Kidney (tissue), 14 donors: ENCODE data around the gene BUB3. TPM values are rescaled to one million over a fixed set of nuclear protein-coding genes. Genes with fewer than 3 reads are reported as not detected.

Experiments used
- DNase-seq, 5 donors: peaks; one replicate each; pipeline ENCODE4 v3.0.0-alpha.2; 2013 to 2020
- FAIRE-seq: peaks from 2 replicates; lab custom pipeline; 2012; peaks lifted over from hg19 to GRCh38; lab: Jason Lieb, UNC
- H3K27ac ChIP-seq, 2 donors: one replicate each; pipeline ENCODE4 v1.7.0; 2013; ENCODE audit warnings: low read depth in 2 of 2, low read length in 2 of 2, inconsistent platforms in 1 of 2
- H3K27me3 ChIP-seq: one replicate; pipeline ENCODE4 v1.7.1; 2013; ENCODE audit warnings: low read length, inconsistent platforms; ENCODE audit not compliant: control insufficient read depth, insufficient read depth
- H3K36me3 ChIP-seq, 3 donors: one replicate each; pipeline versions ENCODE4 v1.7.0 to v1.7.1; 2013; ENCODE audit warnings: low read length in 3 of 3, control low read depth in 1 of 3, inconsistent platforms in 1 of 3; ENCODE audit not compliant: insufficient read depth in 3 of 3, control insufficient read depth in 2 of 3
- H3K4me1 ChIP-seq, 3 donors: one replicate each; pipeline versions ENCODE4 v1.7.0 to v1.7.1; 2013; ENCODE audit warnings: low read length in 3 of 3, inconsistent platforms in 1 of 3, low read depth in 1 of 3; ENCODE audit not compliant: control insufficient read depth in 2 of 3, insufficient read depth in 2 of 3
- H3K4me3 ChIP-seq, 3 donors: one replicate each; pipeline versions ENCODE4 v1.7.0 to v1.8.1; 2013; ENCODE audit warnings: low read length in 3 of 3, control low read depth in 1 of 3, inconsistent platforms in 1 of 3
- H3K9ac ChIP-seq, 3 donors: one replicate each; pipeline versions ENCODE4 v1.7.0 to v1.7.1; 2013; ENCODE audit warnings: low read length in 3 of 3, control low read depth in 1 of 3, inconsistent platforms in 1 of 3
- H3K9me3 ChIP-seq, 3 donors: one replicate each; pipeline versions ENCODE4 v1.7.0 to v1.7.1; 2013; ENCODE audit warnings: low read length in 3 of 3, control low read depth in 1 of 3, inconsistent platforms in 1 of 3; ENCODE audit not compliant: control insufficient read depth in 2 of 3, insufficient read depth in 1 of 3
- intact Hi-C: fragments of 100-400 bp; cut with DNase I; formaldehyde crosslinking; loops from one replicate; pipeline ENCODE4 v1.11.1; 2022
- polyA plus RNA-seq: library from polyadenylated mRNA; stranded (reverse); fragments of 350-450 nt; fragmentation: Illumina TruSeq; extraction: RNeasy Lipid Tissue Mini Kit (QIAGEN cat#74804); gene quantifications from one replicate; pipeline ENCODE4 v1.2.3, GENCODE V29; 2014; ENCODE audit warnings: low read depth, low replicate concordance; ENCODE audit not compliant: insufficient read depth
- total RNA-seq: library from RNA; stranded (reverse); fragmentation: NEBNext Ultra II Directional; extraction: Animal tissue kit (Norgen Biotek cat#: 25700); gene quantifications from one replicate; pipeline ENCODE4 v1.2.1, GENCODE V29; 2021
- TF ChIP-seq, protein P1 (sequence below): IDR thresholded peaks from 3 replicates; pipeline ENCODE4 v1.5.1; 2012; ENCODE audit warnings: mild to moderate bottlenecking, moderate library complexity, borderline replicate concordance; ENCODE audit not compliant: insufficient read depth; ENCODE audit errors: extremely low read depth
- donor health status: control.
- donor health status: control.
- donor health status: control.
- donor health status: control.
- donor health status: control.
- donor health status: DM: yes; HTN: yes; CAD: no.
- donor health status: Normal renal cell carcinoma (clear cell type).

The BUB3 gene
- total and polyA plus RNA-seq, 2 donors from 2014 or later = 49.0 to 60.8 TPM

- intact Hi-C loops = no loop called here
- H3K9me3 ChIP-seq = peaks cover 0 to 1% (median 0%) of the 10 kb centered on the region in 3 donors
- H3K36me3 ChIP-seq = no peaks in the 10 kb centered on the region
- TF ChIP-seq, protein P1, sequence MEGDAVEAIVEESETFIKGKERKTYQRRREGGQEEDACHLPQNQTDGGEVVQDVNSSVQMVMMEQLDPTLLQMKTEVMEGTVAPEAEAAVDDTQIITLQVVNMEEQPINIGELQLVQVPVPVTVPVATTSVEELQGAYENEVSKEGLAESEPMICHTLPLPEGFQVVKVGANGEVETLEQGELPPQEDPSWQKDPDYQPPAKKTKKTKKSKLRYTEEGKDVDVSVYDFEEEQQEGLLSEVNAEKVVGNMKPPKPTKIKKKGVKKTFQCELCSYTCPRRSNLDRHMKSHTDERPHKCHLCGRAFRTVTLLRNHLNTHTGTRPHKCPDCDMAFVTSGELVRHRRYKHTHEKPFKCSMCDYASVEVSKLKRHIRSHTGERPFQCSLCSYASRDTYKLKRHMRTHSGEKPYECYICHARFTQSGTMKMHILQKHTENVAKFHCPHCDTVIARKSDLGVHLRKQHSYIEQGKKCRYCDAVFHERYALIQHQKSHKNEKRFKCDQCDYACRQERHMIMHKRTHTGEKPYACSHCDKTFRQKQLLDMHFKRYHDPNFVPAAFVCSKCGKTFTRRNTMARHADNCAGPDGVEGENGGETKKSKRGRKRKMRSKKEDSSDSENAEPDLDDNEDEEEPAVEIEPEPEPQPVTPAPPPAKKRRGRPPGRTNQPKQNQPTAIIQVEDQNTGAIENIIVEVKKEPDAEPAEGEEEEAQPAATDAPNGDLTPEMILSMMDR = no peak
- FAIRE-seq (no peak), DNase-seq (peak in 3 of 5 donors; percentile 24 to 69 (median 50))
- no peak overlapping the region for H3K9ac ChIP-seq
- no peak overlapping the region for H3K27ac ChIP-seq
- H3K27me3 ChIP-seq = peaks cover 76% of the 10 kb centered on the region
- H3K4me3 ChIP-seq = no peak overlapping the region
- H3K4me1 ChIP-seq = peaks cover 0 to 12% (median 0%) of the 10 kb centered on the region in 3 donors
Observed at GRCh38 chr10:123148414-123149161, 5.6 kb upstream of the BUB3 start.

DNA sequence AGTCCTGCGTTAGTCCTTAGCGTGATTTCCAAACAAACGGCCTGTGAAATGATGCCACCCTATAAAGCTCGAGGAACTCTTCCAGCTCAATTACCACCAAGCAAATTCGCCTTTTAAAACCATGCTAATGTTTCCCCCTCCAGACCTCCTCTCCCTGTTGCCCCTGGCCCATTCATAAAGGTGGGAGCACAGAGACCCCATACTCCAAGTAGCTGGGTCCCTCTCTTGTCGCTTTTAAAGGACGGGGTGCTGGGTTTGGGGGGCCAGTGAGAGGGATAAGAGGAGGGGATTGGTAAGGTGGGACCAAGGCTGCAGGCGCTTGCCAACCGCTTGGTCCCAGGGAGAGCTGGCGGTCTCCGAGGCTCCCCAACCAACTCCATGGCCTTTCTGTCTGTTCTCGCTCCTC lies 5.0 kb upstream of the BUB3 start:
- peaks cover 0 to 1% (median 0%) of the 10 kb centered on the region in 3 donors for H3K9me3 ChIP-seq
- H3K4me1 ChIP-seq = peaks cover 0 to 12% (median 0%) of the 10 kb centered on the region in 3 donors
- no peaks in the 10 kb centered on the region for H3K36me3 ChIP-seq
- FAIRE-seq (no peak), DNase-seq (no peak)
- H3K4me3 ChIP-seq = no peak overlapping the region
- H3K27me3 ChIP-seq = peaks cover 70% of the 10 kb centered on the region
- TF ChIP-seq, protein P1 = no peak
- no peak overlapping the region for H3K9ac ChIP-seq
- no peak overlapping the region for H3K27ac ChIP-seq
- intact Hi-C loops = no loop called here

GRCh38 chr10:123149568-123150270 lies 4.5 kb upstream of the BUB3 start:
- FAIRE-seq = no peak

More at GRCh38 chr10:123149568-123150270, 4.5 kb upstream of the BUB3 start:
- Histone ChIP-seq H3K4me1 (peaks cover 0 to 12% (median 0%) of the 10 kb centered on the region in 3 donors), H3K4me3 (peak overlapping the region in 1 of 3 donors; percentile 34), H3K27ac (no peak overlapping the region), H3K27me3 (peaks cover 64% of the 10 kb centered on the region), H3K9me3 (peaks cover 0 to 1% (median 0%) of the 10 kb centered on the region in 3 donors), H3K36me3 (no peaks in the 10 kb centered on the region), H3K9ac (no peak overlapping the region)
- TF ChIP-seq, protein P1 = no peak
- DNase-seq = peak; percentile 60 to 68 (median 62)
- intact Hi-C loops = no loop called here
